ENCODE data around the gene BGN.

The BGN gene

GRCh38 chrX:153494541-153495361, at the start of gene BGN:
TSS of gene BGN (plus strand) at chrX:153494980. CDS start at chrX:153504632, 9,652 bp downstream.
- no peak within 1 kb of the TSS for H3K27ac ChIP-seq
- DNase-seq = no peak
- in situ Hi-C loops (cut with HindIII; ENCODE audit: low pct_ligation_motif_present, low sequenced_read_pairs) = no loop called here
- H3K27me3 ChIP-seq (replicated peaks) = no peaks in the 10 kb centered on the region
- peak within 1 kb of the TSS; percentile 72 for H3K4me3 ChIP-seq (ENCODE audit: low read depth, low read length)
- TF ChIP-seq, protein P1, sequence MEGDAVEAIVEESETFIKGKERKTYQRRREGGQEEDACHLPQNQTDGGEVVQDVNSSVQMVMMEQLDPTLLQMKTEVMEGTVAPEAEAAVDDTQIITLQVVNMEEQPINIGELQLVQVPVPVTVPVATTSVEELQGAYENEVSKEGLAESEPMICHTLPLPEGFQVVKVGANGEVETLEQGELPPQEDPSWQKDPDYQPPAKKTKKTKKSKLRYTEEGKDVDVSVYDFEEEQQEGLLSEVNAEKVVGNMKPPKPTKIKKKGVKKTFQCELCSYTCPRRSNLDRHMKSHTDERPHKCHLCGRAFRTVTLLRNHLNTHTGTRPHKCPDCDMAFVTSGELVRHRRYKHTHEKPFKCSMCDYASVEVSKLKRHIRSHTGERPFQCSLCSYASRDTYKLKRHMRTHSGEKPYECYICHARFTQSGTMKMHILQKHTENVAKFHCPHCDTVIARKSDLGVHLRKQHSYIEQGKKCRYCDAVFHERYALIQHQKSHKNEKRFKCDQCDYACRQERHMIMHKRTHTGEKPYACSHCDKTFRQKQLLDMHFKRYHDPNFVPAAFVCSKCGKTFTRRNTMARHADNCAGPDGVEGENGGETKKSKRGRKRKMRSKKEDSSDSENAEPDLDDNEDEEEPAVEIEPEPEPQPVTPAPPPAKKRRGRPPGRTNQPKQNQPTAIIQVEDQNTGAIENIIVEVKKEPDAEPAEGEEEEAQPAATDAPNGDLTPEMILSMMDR (IDR thresholded peaks at IDR 0.05; ENCODE audit: low read depth, low read length, missing control alignments) = peak; percentile 64
- H3K36me3 ChIP-seq (replicated peaks) = no peaks in the 10 kb centered on the region

- in situ Hi-C loops (cut with HindIII; ENCODE audit: low pct_ligation_motif_present, low sequenced_read_pairs) = no loop called here
- Histone ChIP-seq H3K27ac (no peak overlapping the region), H3K4me3 (ENCODE audit: low read depth, low read length) (no peak overlapping the region), H3K36me3 (replicated peaks) (no peaks in the 10 kb centered on the region), H3K27me3 (replicated peaks) (no peaks in the 10 kb centered on the region)
- no peak for DNase-seq
- TF ChIP-seq, protein P1 (IDR thresholded peaks at IDR 0.05; ENCODE audit: low read depth, low read length, missing control alignments) = no peak
Measured at GRCh38 chrX:153445106-153445855, 49.5 kb upstream of the BGN start.

DNA sequence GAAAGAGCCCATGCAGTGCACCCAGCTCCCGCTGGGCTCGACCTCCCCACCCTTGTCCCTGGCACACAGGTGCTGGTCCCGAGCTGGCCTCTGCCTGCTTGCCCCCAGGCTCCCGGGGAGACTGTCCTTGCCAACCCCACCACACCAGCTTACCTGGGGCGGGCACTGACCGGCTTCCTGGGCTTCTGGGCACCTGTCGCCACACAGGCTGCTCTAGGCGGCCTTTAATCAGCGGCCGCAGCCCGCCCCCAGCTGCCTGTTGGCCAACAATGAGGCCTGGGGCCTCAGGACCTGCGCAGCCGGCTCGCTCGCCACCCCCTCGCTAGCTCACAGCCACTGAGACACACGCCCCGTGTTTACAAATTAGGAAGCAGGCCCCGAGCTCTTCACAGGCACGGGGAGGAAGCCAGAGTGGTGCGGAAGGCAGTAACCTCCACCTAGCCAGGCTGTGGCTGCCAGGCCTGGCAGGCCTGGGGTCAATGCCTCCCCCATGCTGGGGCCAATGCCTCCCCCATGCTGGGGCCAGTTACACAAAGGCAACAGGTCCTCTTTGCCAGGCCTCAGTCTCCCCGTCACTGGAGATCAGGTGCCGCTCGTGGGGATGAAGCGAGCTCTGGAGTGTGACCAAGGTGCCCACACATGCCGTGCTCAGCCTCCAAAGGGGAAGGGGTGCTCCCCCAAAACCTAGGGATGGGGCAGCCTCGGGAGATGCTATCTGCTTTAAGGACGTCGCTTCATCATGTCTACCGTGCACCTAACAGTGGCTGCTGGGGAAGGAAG, 48.7 kb upstream of the BGN start, which contains the start of gene TREX2:
Gene TREX2 (minus strand): TSS at position 201 of the 780 bp plus-strand sequence. CDS start 626 bp downstream, outside the sequence.
- TF ChIP-seq, protein P1 (IDR thresholded peaks at IDR 0.05; ENCODE audit: low read depth, low read length, missing control alignments) = no peak
- Histone ChIP-seq H3K36me3 (replicated peaks) (no peaks in the 10 kb centered on the region), H3K27me3 (replicated peaks) (no peaks in the 10 kb centered on the region), H3K4me3 (ENCODE audit: low read depth, low read length) (no peak within 1 kb of the TSS), H3K27ac (no peak within 1 kb of the TSS)
- in situ Hi-C loops (cut with HindIII; ENCODE audit: low pct_ligation_motif_present, low sequenced_read_pairs) = no loop called here
- no peak for DNase-seq

DNA sequence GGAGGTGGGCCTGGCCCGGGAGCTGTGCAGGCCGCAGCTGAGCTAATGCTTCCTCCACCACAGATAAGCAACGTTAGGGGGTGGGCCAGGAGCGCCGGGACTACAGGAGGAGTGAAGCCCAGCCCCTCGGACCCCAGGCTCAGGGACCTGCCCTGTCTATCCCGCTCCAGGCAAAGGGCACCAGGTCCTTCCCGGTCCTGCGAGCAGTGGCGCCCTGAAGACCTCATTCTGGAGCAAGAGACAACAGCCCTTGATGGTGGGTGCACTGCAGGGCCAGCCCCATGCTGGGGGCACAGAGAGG, 48.2 kb upstream of the BGN start:
- TF ChIP-seq, protein P1 (IDR thresholded peaks at IDR 0.05; ENCODE audit: low read depth, low read length, missing control alignments) = no peak
- DNase-seq = no peak
- no peaks in the 10 kb centered on the region for H3K36me3 ChIP-seq (replicated peaks)

GRCh38 chrX:153446950-153447580, 47.7 kb upstream of the BGN start:
- in situ Hi-C loops (cut with HindIII; ENCODE audit: low pct_ligation_motif_present, low sequenced_read_pairs) = no loop called here
- no peaks in the 10 kb centered on the region for H3K36me3 ChIP-seq (replicated peaks)
- no peaks in the 10 kb centered on the region for H3K27me3 ChIP-seq (replicated peaks)
- no peak overlapping the region for H3K27ac ChIP-seq
- TF ChIP-seq, protein P1 (IDR thresholded peaks at IDR 0.05; ENCODE audit: low read depth, low read length, missing control alignments) = no peak
- H3K4me3 ChIP-seq (ENCODE audit: low read depth, low read length) = no peak overlapping the region
- DNase-seq = no peak

More for the DNA sequence above, 48.2 kb upstream of the BGN start:
- in situ Hi-C loops (cut with HindIII; ENCODE audit: low pct_ligation_motif_present, low sequenced_read_pairs) = no loop called here
- Histone ChIP-seq H3K27me3 (replicated peaks) (no peaks in the 10 kb centered on the region), H3K27ac (no peak overlapping the region), H3K4me3 (ENCODE audit: low read depth, low read length) (no peak overlapping the region)

Data from brain microvascular endothelial cell (primary cell).